Gastrocnemius medialis (tissue), 4 donors: ENCODE measurements around the gene LRCH1. TPM values are rescaled to one million over a fixed set of nuclear protein-coding genes. Genes with fewer than 3 reads are reported as not detected.
"Not testable (repeated sequence)": the region's sequence is repeated elsewhere in the genome, so short reads cannot be mapped to it uniquely, and the experiment has no call there.

Source experiments
- ATAC-seq, 2 donors: fragments of 150-250 bp; one replicate each; pipeline ENCODE4 v1.9.1; 2016
- DNase-seq, 2 donors: peaks; one replicate each; pipeline ENCODE4 v3.0.0-alpha.2; 2019
- H3K27ac ChIP-seq, 4 donors: fragments of 200-600 bp; sonication (generic); 1 replicate in 1 of 4; 2 replicates in 3 of 4; pipeline ENCODE4 v1.5.1; 2016 to 2018; ENCODE audit warnings: mild to moderate bottlenecking in 2 of 4, moderate library complexity in 1 of 4
- H3K27me3 ChIP-seq, 3 donors: fragments of 200-600 bp; sonication (generic) in 2 of 3; 1 replicate in 1 of 3; 2 replicates in 2 of 3; pipeline versions ENCODE4 v1.5.1 to v1.6.0; 2016 to 2019; ENCODE audit warnings: mild to moderate bottlenecking in 1 of 3, moderate library complexity in 1 of 3
- H3K36me3 ChIP-seq, 2 donors: fragments of 200-600 bp; sonication (generic) in 1 of 2; one replicate each; pipeline ENCODE4 v1.5.1; 2017 to 2018
- H3K4me1 ChIP-seq, 2 donors: fragments of 200-600 bp; sonication (generic) in 1 of 2; one replicate each; pipeline ENCODE4 v1.5.1; 2016 to 2017; ENCODE audit warnings: mild to moderate bottlenecking in 2 of 2
- H3K4me3 ChIP-seq, 4 donors: fragments of 200-600 bp; sonication (generic) in 3 of 4; 1 replicate in 1 of 4; 2 replicates in 3 of 4; pipeline ENCODE4 v1.5.1; 2016 to 2019; ENCODE audit warnings: mild to moderate bottlenecking in 2 of 4
- H3K9me3 ChIP-seq, 3 donors: fragments of 200-600 bp; sonication (generic) in 2 of 3; 1 replicate in 1 of 3; 2 replicates in 2 of 3; pipeline ENCODE4 v1.5.1; 2016 to 2019
- CTCF ChIP-seq, 5 experiments: fragments of 450-650 bp in 3 of 5; fragments of 200-600 bp in 2 of 5; sonication (generic) in 2 of 5; IDR thresholded peaks in 4 of 5; conservative IDR thresholded peaks in 1 of 5; 1 replicate in 4 of 5; 2 replicates in 1 of 5; pipeline ENCODE4 v1.5.1; 2016 to 2019; ENCODE audit warnings: antibody characterized with exemption in 5 of 5, mild to moderate bottlenecking in 3 of 5, moderate library complexity in 3 of 5
- POLR2A ChIP-seq, 2 donors: fragments of 450-650 bp; IDR thresholded peaks; one replicate each; pipeline ENCODE4 v1.6.1; 2017; ENCODE audit warnings: antibody characterized with exemption in 2 of 2, mild to moderate bottlenecking in 2 of 2, moderate library complexity in 2 of 2
- in situ Hi-C, 4 donors: fragments of 200-750 bp; cut with MboI; loops; one replicate each; pipeline versions ENCODE4 v1.15.0 to v1.8.0; 2017; ENCODE audit warnings: low sequenced_read_pairs in 4 of 4
- intact Hi-C: fragments of 100-400 bp; cut with DNase I; formaldehyde crosslinking; loops from one replicate; pipeline ENCODE4 v1.15.1; 2023; ENCODE audit warnings: low total_unique reads
- total RNA-seq, 4 donors: library from RNA; depleted of rRNA; stranded (reverse); fragments of >200 nt; gene quantifications; one replicate each; pipeline versions ENCODE4 v1.1.0 to v1.2.3, GENCODE V29; 2016

LRCH1 gene
- total RNA-seq, 4 donors from 2014 or later: 3.4 to 5.0 (median 3.9) TPM

GRCh38 chr13:46761174-46761573 is 208.2 kb downstream of the LRCH1 start:
- no peaks in the 10 kb centered on the region for H3K36me3 ChIP-seq
- H3K27me3 ChIP-seq: no peaks in the 10 kb centered on the region
- no peak for DNase-seq
- intact Hi-C loops: no loop called here
- TF ChIP-seq CTCF (IDR thresholded peaks at IDR 0.05 in 4 of 5, conservative IDR thresholded peaks at IDR 0.05 in 1 of 5): no peak
- no peak for TF ChIP-seq POLR2A (IDR thresholded peaks at IDR 0.05)
- no peak for ATAC-seq
- no peak overlapping the region for H3K4me3 ChIP-seq
- in situ Hi-C loops: no loop called here
- H3K4me1 ChIP-seq: no peaks in the 10 kb centered on the region
- no peaks in the 10 kb centered on the region for H3K9me3 ChIP-seq
- no peak overlapping the region for H3K27ac ChIP-seq

GRCh38 chr13:46761866-46762265 is 208.9 kb downstream of the LRCH1 start:
- Histone ChIP-seq H3K4me1 (no peaks in the 10 kb centered on the region), H3K4me3 (no peak overlapping the region), H3K9me3 (no peaks in the 10 kb centered on the region), H3K36me3 (no peaks in the 10 kb centered on the region), H3K27me3 (no peaks in the 10 kb centered on the region), H3K27ac (no peak overlapping the region)
- in situ Hi-C loops: no loop called here
- intact Hi-C loops: no loop called here
- no peak for ATAC-seq
- no peak for DNase-seq
- TF ChIP-seq POLR2A (IDR thresholded peaks at IDR 0.05) (no peak), CTCF (IDR thresholded peaks at IDR 0.05 in 4 of 5, conservative IDR thresholded peaks at IDR 0.05 in 1 of 5) (no peak)

- H3K9me3 ChIP-seq, ATAC-seq, in situ Hi-C loops, DNase-seq, intact Hi-C loops, H3K27me3 ChIP-seq, H3K4me1 ChIP-seq, H3K4me3 ChIP-seq, H3K27ac ChIP-seq: not testable (repeated sequence)
- H3K36me3 ChIP-seq: peaks cover 0 to 25% of the 10 kb centered on the region in 2 donors
Observed at GRCh38 chr13:46769925-46770324, 217.0 kb downstream of the LRCH1 start.

GRCh38 chr13:46771693-46772092 is 218.7 kb downstream of the LRCH1 start:
- DNase-seq (no peak), ATAC-seq (no peak)
- Histone ChIP-seq H3K27me3 (no peaks in the 10 kb centered on the region), H3K4me3 (no peak overlapping the region), H3K27ac (no peak overlapping the region), H3K4me1 (no peaks in the 10 kb centered on the region), H3K36me3 (peaks cover 0 to 41% of the 10 kb centered on the region in 2 donors), H3K9me3 (no peaks in the 10 kb centered on the region)
- no peak for TF ChIP-seq POLR2A (IDR thresholded peaks at IDR 0.05)
- intact Hi-C loops: no loop called here
- in situ Hi-C loops: no loop called here

GRCh38 chr13:46773541-46773940 is 220.6 kb downstream of the LRCH1 start:
- H3K27ac ChIP-seq: no peak overlapping the region
- intact Hi-C loops: no loop called here
- in situ Hi-C loops: no loop called here

More at GRCh38 chr13:46773541-46773940, 220.6 kb downstream of the LRCH1 start:
- Histone ChIP-seq H3K9me3 (no peaks in the 10 kb centered on the region), H3K36me3 (peaks cover 4 to 54% of the 10 kb centered on the region in 2 donors), H3K4me1 (no peaks in the 10 kb centered on the region), H3K4me3 (no peak overlapping the region), H3K27me3 (no peaks in the 10 kb centered on the region)
- DNase-seq: no peak
- no peak for TF ChIP-seq POLR2A (IDR thresholded peaks at IDR 0.05)
- TF ChIP-seq CTCF (IDR thresholded peaks at IDR 0.05 in 4 of 5, conservative IDR thresholded peaks at IDR 0.05 in 1 of 5): no peak
- ATAC-seq: no peak
